HG02571 (cell line): ENCODE measurements around the gene HNRNPDL.
"Not testable (repeated sequence)": the region's sequence is repeated elsewhere in the genome, so short reads cannot be mapped to it uniquely, and the experiment has no call there.

Experiments
- ATAC-seq: cut with Tn5 transposase; IDR thresholded peaks from one replicate; pipeline ENCODE4 v1.9.1; 2021; ENCODE audit warnings: mild to moderate bottlenecking, moderate library complexity; ENCODE audit not compliant: unreplicated experiment

The HNRNPDL gene

GRCh38 chr4:82430193-82430963 lies at the start of gene HNRNPDL, which contains the start of gene ENOPH1:
HNRNPDL (minus strand) TSS chr4:82430462; CDS start chr4:82429690, 772 bp downstream.
ENOPH1 (plus strand) TSS chr4:82430590; CDS start chr4:82430830, 240 bp downstream.
- peak; percentile 76 for ATAC-seq

DNA sequence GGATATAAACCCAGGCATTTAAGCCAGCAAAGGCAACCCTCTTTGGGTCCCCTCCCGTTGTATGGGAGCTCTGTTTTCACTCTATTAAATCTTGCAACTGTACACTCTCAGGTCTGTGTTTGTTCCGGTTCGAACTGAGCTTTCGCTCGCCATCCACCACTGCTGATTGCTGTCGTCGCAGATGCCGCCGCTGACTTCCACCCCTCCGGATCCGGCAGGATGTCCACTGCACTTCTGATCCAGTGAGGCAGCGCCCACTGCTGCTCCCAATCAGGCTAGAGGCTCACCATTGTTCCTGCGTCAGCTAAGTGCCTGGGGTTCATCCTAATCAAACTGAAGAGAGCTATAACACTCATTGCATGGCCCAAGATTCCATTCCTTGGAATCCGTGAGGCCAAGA lies 49.3 kb upstream of the HNRNPDL start:
- no peak for ATAC-seq

DNA sequence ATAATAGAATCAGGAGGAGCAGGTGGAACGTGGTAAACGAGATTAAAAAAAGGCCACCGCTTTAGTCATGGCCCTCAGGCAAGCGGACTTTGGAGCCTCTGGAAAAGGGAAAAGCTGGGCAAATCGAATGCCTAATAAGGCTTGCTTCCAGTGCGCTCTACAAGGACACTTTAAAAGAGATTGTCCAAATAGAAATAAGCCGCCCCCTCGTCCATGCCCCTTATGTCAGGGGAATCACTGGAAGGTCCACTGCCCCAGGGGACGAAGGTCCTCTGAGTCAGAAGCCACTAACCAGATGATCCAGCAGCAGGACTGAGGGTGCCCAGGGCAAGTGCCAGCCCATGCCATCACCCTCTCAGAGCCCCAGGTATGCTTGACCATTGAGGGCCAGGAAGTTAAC lies 47.2 kb upstream of the HNRNPDL start:
- not testable (repeated sequence) for ATAC-seq

GRCh38 chr4:82475931-82476330 lies 45.7 kb upstream of the HNRNPDL start:
- not testable (repeated sequence) for ATAC-seq

DNA sequence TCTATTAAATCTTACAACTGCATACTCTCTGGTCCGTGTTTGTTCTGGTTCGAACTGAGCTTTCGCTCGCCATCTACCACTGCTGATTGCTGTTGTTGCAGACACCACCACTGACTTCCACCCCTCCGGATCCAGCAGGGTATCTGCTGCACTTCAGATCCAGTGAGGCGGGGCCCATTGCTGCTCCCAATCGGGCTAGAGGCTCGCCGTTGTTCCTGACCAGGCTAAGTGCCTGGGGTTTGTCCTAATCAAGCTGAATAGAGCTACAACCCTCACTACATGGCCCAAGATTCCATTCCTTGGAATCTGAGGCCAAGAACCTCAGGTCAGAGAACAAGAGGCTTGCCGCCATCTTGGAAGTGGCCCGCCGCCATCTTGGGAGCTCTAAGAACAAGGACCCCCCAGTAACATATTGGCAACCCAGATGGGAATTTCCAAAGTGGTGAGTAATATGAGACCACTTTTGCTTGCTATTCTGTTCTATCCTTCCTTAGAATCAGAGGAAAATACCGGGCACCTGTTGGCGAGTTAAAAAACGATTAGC lies 43.4 kb upstream of the HNRNPDL start:
- ATAC-seq = no peak

- ATAC-seq = not testable (repeated sequence)
These were observed 42.8 kb upstream of the HNRNPDL start for GRCh38 chr4:82473080-82473479.

DNA sequence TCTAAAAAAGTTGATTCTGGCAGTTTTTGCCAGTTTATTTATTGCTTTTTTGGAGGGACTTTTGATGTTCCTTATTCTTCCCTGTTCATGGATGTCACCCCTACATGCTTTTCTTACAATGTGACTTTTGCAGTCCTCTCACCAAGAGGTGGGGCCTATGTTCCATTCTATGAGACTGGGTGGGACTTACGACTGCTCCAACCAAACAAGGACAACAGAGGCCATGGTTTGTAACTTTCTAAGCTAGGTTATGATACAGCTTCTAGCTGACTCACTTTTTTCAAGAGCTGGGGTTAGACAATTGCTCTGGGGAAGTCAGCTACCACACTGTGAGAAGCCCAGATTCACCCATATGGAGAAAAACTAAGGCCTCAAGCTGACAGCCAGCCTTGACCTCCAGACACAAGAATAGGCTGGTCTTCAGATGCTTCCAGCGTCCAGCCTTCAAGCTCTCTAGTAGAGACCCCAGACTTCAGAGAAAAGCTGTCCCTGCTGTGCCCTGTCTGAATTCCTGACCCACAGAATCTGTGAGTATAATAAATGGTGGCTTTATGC lies 39.6 kb upstream of the HNRNPDL start:
- no peak for ATAC-seq

GRCh38 chr4:82467471-82467870 lies 37.2 kb upstream of the HNRNPDL start:
- ATAC-seq = no peak

DNA sequence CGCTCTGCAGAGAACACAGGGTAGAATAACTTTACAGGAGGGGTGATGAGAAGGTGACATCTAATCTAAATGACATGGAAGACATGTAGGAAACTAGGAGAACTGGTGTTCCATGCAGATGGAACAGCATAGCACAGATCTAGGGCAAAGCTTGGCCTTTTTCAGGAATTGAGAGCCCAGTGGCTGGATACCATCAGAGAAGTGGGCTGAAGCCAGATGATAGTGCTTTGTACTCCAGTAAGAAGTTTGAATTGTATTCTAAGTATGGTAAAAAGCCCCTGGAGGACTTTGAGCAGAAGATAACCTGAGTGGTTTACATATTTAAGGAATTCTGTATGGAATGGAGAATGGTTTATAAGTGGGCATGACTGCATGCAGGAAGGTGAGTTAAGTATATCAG lies 33.0 kb upstream of the HNRNPDL start:
- ATAC-seq = no peak

DNA sequence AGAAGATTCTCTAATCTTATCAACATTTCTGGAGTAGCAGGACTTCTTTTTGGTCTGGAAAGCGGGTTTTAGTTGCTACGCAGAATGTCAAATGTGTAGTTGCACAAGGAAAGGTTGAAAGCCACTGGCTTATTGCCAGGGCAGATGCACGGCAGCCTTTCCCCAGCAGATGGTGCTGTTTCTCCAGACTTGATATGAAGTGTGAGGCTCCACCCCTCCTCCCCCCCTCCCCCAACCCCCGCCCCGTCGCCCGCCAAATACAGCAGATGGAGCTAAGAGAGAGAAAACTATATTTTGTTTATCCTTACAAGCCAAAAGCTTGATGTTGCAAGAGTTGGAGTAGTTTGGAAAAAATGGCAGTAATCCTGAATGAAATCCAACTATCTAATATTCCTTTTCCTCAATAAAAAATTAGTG lies 32.2 kb upstream of the HNRNPDL start:
- ATAC-seq = peak; percentile 77

- no peak for ATAC-seq
These were observed 31.4 kb upstream of the HNRNPDL start for GRCh38 chr4:82461710-82462109.

GRCh38 chr4:82458729-82459128 lies 28.5 kb upstream of the HNRNPDL start:
- no peak for ATAC-seq

GRCh38 chr4:82457266-82457665 lies 27.0 kb upstream of the HNRNPDL start:
- ATAC-seq = no peak

DNA sequence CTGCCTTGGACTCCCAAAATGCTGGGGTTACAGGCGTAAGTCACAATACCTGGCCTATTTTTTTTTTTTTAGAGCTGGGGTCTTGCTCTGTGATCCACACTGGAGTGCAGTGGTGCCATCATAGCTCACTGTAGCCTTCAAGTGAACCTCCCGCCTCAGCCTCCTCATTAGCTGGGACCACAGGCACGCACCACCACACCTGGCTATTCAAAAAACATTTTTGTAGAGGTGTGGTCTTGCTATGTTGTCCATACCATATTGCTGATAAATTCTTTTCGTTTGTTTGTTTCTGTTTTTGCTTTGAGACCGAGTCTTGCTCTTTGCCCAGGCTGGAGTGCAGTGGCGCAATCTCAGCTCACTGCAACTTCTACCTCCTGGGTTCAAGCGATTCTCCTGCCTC lies 21.8 kb upstream of the HNRNPDL start:
- ATAC-seq = no peak

GRCh38 chr4:82450966-82451755 lies 20.9 kb upstream of the HNRNPDL start:
- ATAC-seq = no peak

- no peak for ATAC-seq
These were observed 17.6 kb upstream of the HNRNPDL start for GRCh38 chr4:82447886-82448285.

- no peak for ATAC-seq
These were observed 8.8 kb upstream of the HNRNPDL start for GRCh38 chr4:82439088-82439487.

DNA sequence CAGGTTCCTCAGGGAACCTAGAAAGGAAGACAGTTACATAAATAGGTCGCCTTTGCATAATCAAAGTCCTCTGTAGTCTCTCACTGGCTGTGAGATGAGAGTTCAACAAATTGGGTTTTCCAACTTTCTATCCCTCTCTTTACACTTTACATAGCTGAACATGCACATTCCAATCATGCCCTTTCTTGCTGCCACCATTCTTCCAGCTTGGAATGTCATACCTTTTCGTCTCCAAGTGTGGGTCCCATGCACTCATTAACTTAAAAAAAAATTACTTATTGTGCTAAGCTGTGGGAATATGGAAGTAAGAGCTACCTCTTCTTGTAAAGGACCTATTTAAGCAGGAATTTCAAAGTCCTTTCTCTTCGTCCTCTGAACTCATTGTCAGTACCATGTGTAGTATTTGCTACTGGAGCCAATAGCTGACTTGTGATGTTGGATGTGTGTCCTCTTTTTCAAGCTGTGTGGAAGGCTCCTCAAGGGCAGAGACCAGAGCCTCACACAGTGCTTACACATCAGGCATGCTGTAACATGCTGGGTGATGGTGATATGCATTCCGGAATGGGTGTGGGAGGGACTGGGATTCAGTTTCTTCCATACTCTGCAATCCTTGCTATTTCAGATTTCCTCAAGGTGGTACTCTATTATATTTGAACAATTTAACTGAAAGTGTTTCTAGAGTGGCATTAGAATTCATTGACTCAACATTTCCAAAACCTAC lies 7.2 kb upstream of the HNRNPDL start:
- ATAC-seq = no peak

GRCh38 chr4:82436780-82437179 lies 6.5 kb upstream of the HNRNPDL start:
- no peak for ATAC-seq

GRCh38 chr4:82436130-82436529 lies 5.9 kb upstream of the HNRNPDL start:
- no peak for ATAC-seq

DNA sequence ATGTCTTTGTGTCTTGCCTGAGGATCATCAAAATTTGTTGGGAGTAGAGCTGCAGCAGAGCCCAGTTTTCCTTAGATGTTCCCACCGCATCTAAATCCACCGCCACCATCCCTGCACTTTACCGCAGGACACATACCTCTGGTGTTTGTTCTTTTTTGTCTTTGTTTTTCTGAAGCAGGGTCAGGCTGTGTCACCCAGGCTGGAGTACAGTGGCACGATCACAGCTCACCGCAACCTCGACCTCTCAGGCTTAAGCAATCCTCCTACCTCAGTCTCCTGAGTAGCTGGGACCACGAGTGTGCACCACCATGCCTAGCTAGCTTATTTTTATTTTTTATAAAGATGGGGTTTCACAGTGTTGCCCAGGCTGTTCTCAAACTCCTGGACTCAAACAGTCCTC lies 4.7 kb upstream of the HNRNPDL start:
- ATAC-seq = no peak
